Aorta (tissue), 5 donors: ENCODE measurements around the gene C2CD4B. TPM values are rescaled to one million over a fixed set of nuclear protein-coding genes. Genes with fewer than 3 reads are reported as not detected.

ENCODE experiments used
- ATAC-seq: fragments of 200-7000 bp; cut with Tn5 transposase; one replicate; pipeline ENCODE4 v1.9.1; 2022; ENCODE audit warnings: moderate library complexity; ENCODE audit not compliant: low FRiP score
- DNase-seq, 2 donors: peaks; one replicate each; pipeline ENCODE4 v3.0.0-alpha.2; 2020
- H3K27ac ChIP-seq, 2 donors: one replicate each; pipeline ENCODE4 v1.5.1; 2013; ENCODE audit warnings: low read length in 2 of 2, mild to moderate bottlenecking in 2 of 2, moderate library complexity in 2 of 2, control low read depth in 1 of 2, inconsistent platforms in 1 of 2, low read depth in 1 of 2
- H3K27me3 ChIP-seq, 2 donors: one replicate each; pipeline ENCODE4 v1.6.1; 2013; ENCODE audit warnings: control low read depth in 1 of 2, low read length in 1 of 2, mild to moderate bottlenecking in 1 of 2, moderate library complexity in 1 of 2; ENCODE audit not compliant: insufficient read depth in 2 of 2, control insufficient read depth in 1 of 2
- H3K36me3 ChIP-seq, 2 donors: one replicate each; pipeline ENCODE4 v1.6.1; 2013; ENCODE audit warnings: control low read depth in 1 of 2, low read length in 1 of 2, mild to moderate bottlenecking in 1 of 2; ENCODE audit not compliant: insufficient read depth in 2 of 2, control insufficient read depth in 1 of 2
- H3K4me1 ChIP-seq, 2 donors: one replicate each; pipeline ENCODE4 v1.6.1; 2013; ENCODE audit warnings: low read length in 2 of 2, control low read depth in 1 of 2, mild to moderate bottlenecking in 1 of 2, moderate library complexity in 1 of 2; ENCODE audit not compliant: insufficient read depth in 2 of 2, control insufficient read depth in 1 of 2
- H3K4me3 ChIP-seq, 2 donors: one replicate each; pipeline ENCODE4 v1.5.1; 2013; ENCODE audit warnings: low read length in 2 of 2, control low read depth in 1 of 2, mild to moderate bottlenecking in 1 of 2
- H3K9me3 ChIP-seq: one replicate; pipeline ENCODE4 v1.6.1; 2013; ENCODE audit warnings: mild to moderate bottlenecking, low read length; ENCODE audit not compliant: control insufficient read depth
- WGBS, 2 donors: extraction: QIAGEN DNeasy Blood & Tissue Kit; methylation state at CpG; one replicate each; pipeline ENCODE4 v1.1.7; 2013; 5-methylcytosine and 5-hydroxymethylcytosine counted together
- intact Hi-C, 2 donors: fragments of 100-400 bp; cut with DNase I; formaldehyde crosslinking; loops; one replicate each; pipeline versions ENCODE4 v1.14.2 to v1.15.0; 2022
- polyA plus RNA-seq, 2 donors: library from polyadenylated mRNA; stranded (reverse); fragments of 200-250 nt; gene quantifications; one replicate each; pipeline ENCODE4 v1.2.3, GENCODE V29; 2013
- total RNA-seq, 2 donors: library from RNA; stranded (reverse); fragmentation: NEBNext Ultra II Directional; extraction: Animal tissue kit (Norgen Biotek cat#: 25700); gene quantifications; one replicate each; pipeline ENCODE4 v1.2.1, GENCODE V29; 2021
- donor health status: healthy with polysubstance abuse.
- donor health status: Bipolar disorder and iron deficiency.
- donor health status: DM: no; HTN: no; CAD: no.
- donor health status: DM: no; HTN: no; CAD: no.
- donor health status: DM: yes; HTN: yes; CAD: no.

Gene C2CD4B
- total and polyA plus RNA-seq, 4 donors: 0.56 to 4.4 (median 3.3) TPM; not detected in 1

GRCh38 chr15:62164396-62165103, 535 bp downstream of the C2CD4B start:
- ATAC-seq: peak; percentile 44
- 0 to 1% methylated on average over 36 to 98 of the region's 98 CpGs for WGBS, 2 donors
- Histone ChIP-seq H3K4me3 (peak overlapping the region in 1 of 2 donors; percentile 0), H3K9me3 (no peaks in the 10 kb centered on the region), H3K36me3 (no peaks in the 10 kb centered on the region), H3K4me1 (no peaks in the 10 kb centered on the region), H3K27me3 (no peaks in the 10 kb centered on the region), H3K27ac (no peak overlapping the region)
- intact Hi-C loops: no loop called here
- peak in 1 of 2 donors; percentile 82 for DNase-seq

- ATAC-seq: peak; percentile 15
- WGBS, 2 donors: 0 to 1% methylated on average over 52 of the region's 52 CpGs
- intact Hi-C loops: no loop called here
Measured at GRCh38 chr15:62164014-62164395, 1.1 kb downstream of the C2CD4B start.

GRCh38 chr15:62163397-62164013, 1.6 kb downstream of the C2CD4B start:
- Histone ChIP-seq H3K27me3 (no peaks in the 10 kb centered on the region), H3K36me3 (no peaks in the 10 kb centered on the region), H3K9me3 (no peaks in the 10 kb centered on the region), H3K4me1 (no peaks in the 10 kb centered on the region), H3K4me3 (no peak overlapping the region), H3K27ac (no peak overlapping the region)
- ATAC-seq: peak; percentile 15
- no peak for DNase-seq
- intact Hi-C loops: no loop called here
- WGBS, 2 donors: 27 to 28% methylated on average over 29 of the region's 29 CpGs

More at GRCh38 chr15:62164014-62164395, 1.1 kb downstream of the C2CD4B start:
- no peak overlapping the region for H3K27ac ChIP-seq
- H3K4me1 ChIP-seq: no peaks in the 10 kb centered on the region
- peak overlapping the region in 1 of 2 donors; percentile 0 for H3K4me3 ChIP-seq
- H3K36me3 ChIP-seq: no peaks in the 10 kb centered on the region
- H3K27me3 ChIP-seq: no peaks in the 10 kb centered on the region
- no peak for DNase-seq
- H3K9me3 ChIP-seq: no peaks in the 10 kb centered on the region

GRCh38 chr15:62153228-62153627, 11.9 kb downstream of the C2CD4B start:
- ATAC-seq (no peak), DNase-seq (no peak)
- H3K4me1 ChIP-seq: no peaks in the 10 kb centered on the region
- intact Hi-C loops: no loop called here
- no peaks in the 10 kb centered on the region for H3K9me3 ChIP-seq
- H3K27ac ChIP-seq: no peak overlapping the region
- 60 to 68% methylated on average over 4 of the region's 4 CpGs for WGBS, 2 donors
- H3K36me3 ChIP-seq: no peaks in the 10 kb centered on the region
- no peak overlapping the region for H3K4me3 ChIP-seq
- no peaks in the 10 kb centered on the region for H3K27me3 ChIP-seq

GRCh38 chr15:62150445-62150844, 14.6 kb downstream of the C2CD4B start:
- Histone ChIP-seq H3K9me3 (no peaks in the 10 kb centered on the region), H3K4me3 (no peak overlapping the region), H3K27me3 (no peaks in the 10 kb centered on the region), H3K27ac (no peak overlapping the region), H3K4me1 (no peaks in the 10 kb centered on the region), H3K36me3 (no peaks in the 10 kb centered on the region)
- intact Hi-C loops: no loop called here
- DNase-seq (no peak), ATAC-seq (no peak)

- H3K4me1 ChIP-seq: no peaks in the 10 kb centered on the region
- DNase-seq: no peak
- intact Hi-C loops: no loop called here
- WGBS, 2 donors: 92 to 95% methylated on average over 6 of the region's 6 CpGs
- no peak for ATAC-seq
- H3K27ac ChIP-seq: no peak overlapping the region
- no peaks in the 10 kb centered on the region for H3K9me3 ChIP-seq
- no peaks in the 10 kb centered on the region for H3K27me3 ChIP-seq
- H3K4me3 ChIP-seq: no peak overlapping the region
- no peaks in the 10 kb centered on the region for H3K36me3 ChIP-seq
Measured at GRCh38 chr15:62149729-62150128, 15.4 kb downstream of the C2CD4B start.

- ATAC-seq: no peak
- Histone ChIP-seq H3K27me3 (no peaks in the 10 kb centered on the region), H3K9me3 (no peaks in the 10 kb centered on the region), H3K4me3 (no peak overlapping the region), H3K27ac (no peak overlapping the region), H3K4me1 (no peaks in the 10 kb centered on the region), H3K36me3 (no peaks in the 10 kb centered on the region)
- WGBS, 2 donors: 87 to 88% methylated on average over 5 of the region's 5 CpGs
- intact Hi-C loops: no loop called here
- DNase-seq: no peak
Measured at GRCh38 chr15:62147551-62147950, 17.5 kb downstream of the C2CD4B start.

- Histone ChIP-seq H3K36me3 (no peaks in the 10 kb centered on the region), H3K27ac (no peak overlapping the region), H3K4me1 (no peaks in the 10 kb centered on the region), H3K4me3 (no peak overlapping the region), H3K9me3 (no peaks in the 10 kb centered on the region), H3K27me3 (no peaks in the 10 kb centered on the region)
- intact Hi-C loops: no loop called here
- DNase-seq (no peak), ATAC-seq (no peak)
- 95% methylated on average over 3 of the region's 3 CpGs for WGBS, 2 donors
Measured at GRCh38 chr15:62147149-62147548, 17.9 kb downstream of the C2CD4B start.
